GM18858 (cell line): ENCODE data around the gene NHS.

Experiments
- ATAC-seq: cut with Tn5 transposase; IDR thresholded peaks from one replicate; pipeline ENCODE4 v1.9.1; 2021; ENCODE audit not compliant: unreplicated experiment

The NHS gene

DNA sequence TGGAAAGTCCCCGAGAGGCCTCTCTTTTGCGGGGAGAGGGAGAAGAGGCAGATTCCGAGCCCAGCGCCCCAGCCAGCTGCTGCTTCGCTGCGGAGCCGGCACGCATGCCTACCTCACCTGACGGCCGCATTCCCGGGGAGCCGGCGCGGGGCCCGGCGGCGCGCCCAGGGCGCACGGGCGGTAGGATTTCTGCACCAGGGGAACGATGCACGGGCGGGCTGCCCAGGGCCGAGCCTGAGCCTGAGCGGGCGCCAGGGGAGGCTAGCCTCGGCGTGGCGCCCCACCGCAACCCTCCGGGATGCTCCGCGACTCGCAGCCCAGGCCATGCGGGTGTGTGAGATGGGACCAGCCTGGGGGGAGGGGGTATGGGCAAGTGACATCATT, 281.0 kb downstream of the NHS start:
- ATAC-seq = no peak

- ATAC-seq = no peak
Measured at GRCh38 chrX:17656556-17656955, 281.6 kb downstream of the NHS start.

- no peak for ATAC-seq
Measured at GRCh38 chrX:17662391-17662790, 287.4 kb downstream of the NHS start.

GRCh38 chrX:17668929-17669328, 293.9 kb downstream of the NHS start:
- ATAC-seq = no peak

DNA sequence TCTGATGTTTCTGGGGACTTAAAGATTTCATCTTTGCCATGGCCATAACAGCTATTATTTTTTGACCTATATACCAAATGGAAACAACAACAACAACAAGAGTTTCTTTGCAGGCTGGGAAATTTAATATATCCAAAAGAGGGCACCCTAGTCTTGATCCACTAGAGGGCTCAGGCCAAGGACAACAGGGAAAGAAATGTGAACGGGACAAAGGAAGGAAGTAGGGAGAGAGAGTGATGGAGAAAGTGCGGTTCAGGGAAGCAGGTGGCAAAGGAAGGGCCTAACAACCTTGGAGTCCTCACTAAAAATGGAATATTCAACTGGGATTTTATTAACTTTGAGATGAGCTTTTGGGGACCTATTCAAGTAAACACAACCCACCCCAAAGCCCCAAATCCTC, 294.5 kb downstream of the NHS start:
- no peak for ATAC-seq

DNA sequence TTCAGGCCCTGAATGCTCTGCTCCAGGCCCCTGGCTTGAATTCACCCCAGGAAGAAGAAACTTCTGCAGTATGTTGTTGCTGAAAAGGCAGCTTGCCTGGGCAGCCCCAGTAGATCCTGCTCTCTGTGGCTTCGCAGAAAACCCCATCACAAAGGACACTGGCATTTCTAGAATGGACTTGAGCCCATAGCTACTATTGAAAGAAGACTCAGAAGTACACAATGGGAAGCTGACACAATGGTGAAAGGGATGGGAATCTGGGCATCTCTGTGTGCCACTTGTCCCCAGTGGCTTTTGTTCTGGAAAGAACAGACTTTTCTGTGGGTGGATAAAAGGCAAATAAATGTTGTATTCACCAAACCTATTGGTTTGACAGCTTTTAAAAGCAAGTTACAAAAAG, 294.9 kb downstream of the NHS start:
- ATAC-seq = no peak

DNA sequence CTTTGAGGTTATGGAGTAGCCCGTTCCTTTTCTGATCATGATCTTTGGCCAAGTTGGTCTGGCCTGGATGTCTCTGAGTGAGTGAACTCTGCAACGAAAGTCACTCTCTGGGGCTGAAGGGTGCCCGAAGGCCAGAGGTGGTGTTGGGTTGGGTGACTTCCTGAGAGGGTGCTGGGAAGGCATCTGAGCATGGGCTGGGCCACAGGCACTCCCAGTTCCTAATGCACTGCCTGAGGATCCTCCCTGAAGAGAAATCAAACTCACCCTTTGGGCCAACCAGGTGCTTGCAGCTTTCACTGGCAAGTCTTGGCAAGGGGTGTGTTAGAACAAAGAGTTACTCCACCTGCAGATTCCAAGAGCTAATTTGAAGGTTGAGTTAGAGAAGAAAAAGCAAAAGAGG, 295.9 kb downstream of the NHS start:
- no peak for ATAC-seq

GRCh38 chrX:17674601-17675000, 299.6 kb downstream of the NHS start:
- ATAC-seq = no peak

GRCh38 chrX:17679261-17679660, 304.3 kb downstream of the NHS start:
- no peak for ATAC-seq

- no peak for ATAC-seq
Measured at GRCh38 chrX:17679820-17680219, 304.8 kb downstream of the NHS start.

DNA sequence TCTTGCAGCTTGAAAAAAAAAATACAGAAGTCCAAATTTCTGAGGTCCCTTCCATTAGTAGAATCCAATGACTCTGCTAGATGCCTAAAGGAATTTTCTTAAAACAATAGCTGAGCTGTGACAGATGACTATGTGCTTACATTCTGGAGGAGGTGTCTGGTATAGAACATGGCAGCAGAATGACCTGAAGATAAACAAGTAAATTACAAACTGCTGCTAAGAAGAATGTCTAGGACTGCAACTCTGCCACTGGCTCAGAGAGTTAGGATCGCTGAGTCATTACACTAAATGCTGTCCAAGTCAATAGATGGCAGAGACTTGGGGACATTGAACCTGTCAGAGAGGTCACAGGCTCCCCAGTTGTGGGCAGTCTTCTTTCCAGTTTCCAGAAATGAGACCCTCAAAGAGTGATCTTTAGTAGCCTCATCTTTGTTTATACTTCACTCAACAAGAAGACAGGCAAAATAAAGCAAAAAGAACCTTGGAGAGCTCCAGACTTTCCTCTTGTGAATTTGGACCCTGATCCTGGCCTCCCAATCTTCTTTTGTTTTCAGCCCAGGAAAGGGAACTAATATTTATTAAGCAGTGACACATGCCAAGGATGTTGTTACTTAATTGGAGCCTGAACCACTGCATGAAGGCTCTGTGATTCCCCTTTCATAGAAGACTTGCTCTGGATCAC, 305.9 kb downstream of the NHS start:
- ATAC-seq = no peak

- ATAC-seq = no peak
Measured at GRCh38 chrX:17682259-17682658, 307.3 kb downstream of the NHS start.

GRCh38 chrX:17685026-17685425, 310.0 kb downstream of the NHS start:
- no peak for ATAC-seq

DNA sequence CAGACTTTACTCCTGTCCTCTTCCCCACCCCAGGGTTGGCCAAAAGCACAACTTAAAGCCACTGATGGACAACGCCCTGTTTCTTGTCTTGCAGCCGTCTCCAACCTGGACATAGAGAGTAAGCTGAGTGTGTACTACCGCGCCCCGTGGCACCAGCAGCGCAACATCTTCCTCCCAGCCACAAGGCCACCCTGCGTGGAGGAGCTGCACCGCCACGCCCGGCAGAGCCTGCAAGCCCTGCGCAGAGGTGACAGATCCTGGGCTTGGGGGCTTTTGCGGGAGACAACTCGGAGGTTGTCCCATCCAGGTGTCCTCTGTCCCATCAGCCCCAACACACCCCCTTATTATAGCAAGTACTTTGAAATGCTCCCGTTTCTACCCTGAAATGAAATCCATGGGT, 312.6 kb downstream of the NHS start:
- ATAC-seq = no peak

- peak; percentile 73 for ATAC-seq
Measured at GRCh38 chrX:17689971-17690409, 315.0 kb downstream of the NHS start.

DNA sequence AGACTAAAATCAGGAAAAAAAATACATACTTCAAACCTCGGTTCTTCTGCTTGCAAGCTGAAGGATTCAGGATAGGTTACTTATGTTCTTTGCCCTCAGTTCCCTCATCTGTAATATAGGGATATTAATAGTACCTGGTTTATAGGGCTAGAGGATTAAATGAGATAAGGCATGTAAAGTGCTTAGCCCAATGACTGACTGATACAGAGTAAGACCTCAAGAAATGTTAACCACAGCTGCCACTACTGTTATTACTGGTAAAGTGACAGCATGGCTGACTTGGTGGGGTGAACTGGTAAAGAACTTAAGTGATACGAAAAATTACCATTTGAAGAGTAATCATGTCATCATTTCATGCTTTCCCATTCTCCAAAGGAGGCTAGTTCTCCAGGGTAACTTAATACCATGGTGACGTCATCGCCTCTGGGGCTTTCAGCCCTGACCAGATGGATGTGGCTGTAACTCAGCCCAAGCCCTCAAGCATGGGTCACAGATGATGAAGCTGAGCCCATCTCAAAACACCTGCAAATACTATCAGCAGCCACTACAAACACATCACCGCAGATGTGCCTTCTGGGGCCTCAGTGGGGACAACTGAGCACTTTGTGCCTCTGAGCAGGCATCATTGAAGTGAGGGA, 317.8 kb downstream of the NHS start:
- ATAC-seq = no peak

DNA sequence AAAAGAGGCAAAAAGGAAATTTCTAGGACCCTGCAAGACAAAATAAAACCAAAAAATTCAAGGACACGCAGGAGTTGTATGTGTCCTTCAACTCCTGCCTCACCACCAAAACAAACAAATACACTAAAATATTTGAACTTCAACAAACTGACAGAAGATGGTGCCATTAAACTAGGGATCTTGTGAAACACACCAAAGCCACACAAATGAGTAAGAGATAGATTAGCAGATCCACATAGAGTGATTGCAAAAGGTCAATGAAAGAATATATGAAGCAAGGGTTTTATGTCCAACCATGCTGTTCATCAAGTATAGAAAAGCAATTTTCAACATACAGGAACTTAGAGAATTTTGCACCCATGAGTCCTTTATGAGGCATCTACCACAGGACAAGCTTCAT, 322.2 kb downstream of the NHS start:
- ATAC-seq = no peak

- no peak for ATAC-seq
Measured at GRCh38 chrX:17700976-17701375, 326.0 kb downstream of the NHS start.

- no peak for ATAC-seq
Measured at GRCh38 chrX:17703201-17703600, 328.2 kb downstream of the NHS start.

DNA sequence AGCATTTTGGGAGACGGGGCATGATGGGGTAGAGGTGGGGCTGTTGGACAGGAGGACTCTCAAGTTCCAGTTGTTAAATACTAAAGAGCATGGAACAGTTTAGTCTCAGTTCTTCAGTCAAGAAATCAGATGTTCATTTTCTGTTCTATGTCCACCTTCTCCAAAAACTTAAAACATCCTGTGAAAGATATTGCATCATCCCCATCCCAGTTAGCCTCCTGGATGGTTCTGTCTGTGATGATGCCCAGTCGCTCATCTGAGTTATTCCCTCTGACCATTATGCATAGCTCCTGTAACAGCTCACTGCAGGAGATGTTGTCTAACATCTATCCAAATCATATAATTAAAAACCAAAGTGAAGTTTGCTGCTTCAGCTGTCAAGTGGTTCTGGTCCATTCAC, 330.2 kb downstream of the NHS start:
- no peak for ATAC-seq

- ATAC-seq = no peak
Measured at GRCh38 chrX:17706676-17707075, 331.7 kb downstream of the NHS start.

GRCh38 chrX:17707731-17708130, 332.7 kb downstream of the NHS start:
- no peak for ATAC-seq

DNA sequence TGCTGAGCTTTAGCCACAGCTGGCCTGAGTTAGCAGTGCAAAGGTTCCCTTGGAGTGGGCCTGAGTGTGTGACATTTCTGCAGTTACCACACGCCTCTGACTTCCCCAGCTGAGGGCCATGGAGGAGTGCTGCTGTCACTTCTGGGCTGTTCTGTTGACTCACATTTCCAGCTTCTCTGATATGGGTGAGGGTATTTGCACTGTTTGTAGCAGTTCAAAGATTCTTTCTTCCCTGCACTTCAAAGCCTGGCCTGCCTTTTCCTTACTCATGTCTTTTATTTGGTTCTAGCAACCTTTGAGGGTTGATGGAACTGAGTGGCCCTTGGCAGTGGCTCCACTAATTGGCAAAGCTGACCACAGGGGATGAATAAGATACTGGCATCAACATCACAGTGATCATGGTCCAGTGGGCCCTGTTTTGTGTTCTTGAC, 335.9 kb downstream of the NHS start:
- no peak for ATAC-seq
